Mucosa of descending colon (tissue), 3 donors: ENCODE measurements around the gene PEDS1. TPM values are rescaled to one million over a fixed set of nuclear protein-coding genes. Genes with fewer than 3 reads are reported as not detected.
"Not testable (repeated sequence)": the region's sequence is repeated elsewhere in the genome, so short reads cannot be mapped to it uniquely, and the experiment has no call there.

ENCODE experiments used
- ATAC-seq: fragments of 200-7000 bp; cut with Tn5 transposase; one replicate; pipeline ENCODE4 v1.9.1; 2020; ENCODE audit warnings: mild to moderate bottlenecking, moderate library complexity
- DNase-seq, 3 donors: peaks; one replicate each; pipeline ENCODE4 v3.0.0-alpha.2; 2020
- H3K36me3 ChIP-seq: fragments of 200-600 bp; one replicate; pipeline ENCODE4 v1.8.0; 2021; ENCODE audit warnings: low read depth, mild to moderate bottlenecking
- H3K4me1 ChIP-seq: fragments of 200-600 bp; one replicate; pipeline ENCODE4 v1.8.0; 2021; ENCODE audit warnings: low read depth, mild to moderate bottlenecking
- H3K4me3 ChIP-seq: fragments of 200-600 bp; one replicate; pipeline ENCODE4 v1.8.0; 2021; ENCODE audit warnings: mild to moderate bottlenecking
- H3K9me3 ChIP-seq: fragments of 200-600 bp; one replicate; pipeline ENCODE4 v1.8.0; 2021; ENCODE audit warnings: mild to moderate bottlenecking
- CTCF ChIP-seq: fragments of 200-600 bp; IDR thresholded peaks from one replicate; pipeline ENCODE4 v1.8.0; 2022; ENCODE audit warnings: antibody characterized with exemption, mild to moderate bottlenecking
- intact Hi-C, 2 donors: fragments of 100-400 bp; cut with DNase I in 1 of 2; cut with micrococcal nuclease in 1 of 2; formaldehyde crosslinking; loops; one replicate each; pipeline versions ENCODE4 v1.11.0 to v1.11.1; 2022; cut with DNase I, micrococcal nuclease
- total RNA-seq, 3 donors: library from RNA; stranded (reverse); fragmentation: NEBNext Ultra II Directional in 2 of 3; extraction: Animal tissue kit (Norgen Biotek cat#: 25700) in 2 of 3; gene quantifications; one replicate each; pipeline versions ENCODE4 v1.2.1 to v1.2.4, GENCODE V29; 2021 to 2023
- donor health status: DM: no; HTN: no; CAD: no; lungs with moderate emphysema.
- donor health status: DM: no; HTN: no; CAD: no.
- donor health status: DM: no; HTN: yes; CAD: no.

The PEDS1 gene
- total RNA-seq, 3 donors from 2014 or later: 21.2 to 34.3 (median 23.3) TPM

GRCh38 chr20:50186151-50186885 is 32.8 kb upstream of the PEDS1 start:
- Histone ChIP-seq H3K36me3 (no peaks in the 10 kb centered on the region), H3K4me3 (no peak overlapping the region), H3K4me1 (no peaks in the 10 kb centered on the region), H3K9me3 (no peaks in the 10 kb centered on the region)
- TF ChIP-seq CTCF: peak; percentile 93
- ATAC-seq (peak; percentile 53), DNase-seq (peak; percentile 86 to 100 (median 94))
- intact Hi-C loops: loop anchor here (2.0 to 5.0 kb wide), 3 partner anchors 278 to 391 kb away; no protein-coding TSS in a partner anchor

DNA sequence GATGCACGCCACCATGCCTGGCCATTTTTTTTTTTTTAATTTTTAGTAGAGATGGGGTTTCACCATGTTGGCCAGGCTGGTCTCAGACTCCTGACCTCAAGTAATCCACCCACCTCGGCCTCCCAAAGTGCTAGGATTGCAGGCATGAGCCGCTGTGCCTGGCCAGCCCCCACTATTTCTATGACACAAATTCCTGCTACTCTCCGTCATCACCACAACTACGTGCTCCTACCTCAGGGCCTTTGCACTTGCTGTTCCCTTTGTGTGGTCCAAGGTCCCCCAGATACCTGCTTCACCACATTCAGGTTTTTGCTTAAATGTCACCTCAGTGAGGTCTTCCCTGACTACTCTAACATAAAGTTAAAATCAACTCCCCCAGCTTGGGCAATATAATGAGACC is 31.9 kb upstream of the PEDS1 start:
- intact Hi-C loops: loop anchor here (5.0 kb wide), 2 partner anchors 282 to 392 kb away; no protein-coding TSS in a partner anchor
- H3K36me3 ChIP-seq: no peaks in the 10 kb centered on the region
- H3K4me1 ChIP-seq: no peaks in the 10 kb centered on the region
- no peaks in the 10 kb centered on the region for H3K9me3 ChIP-seq
- TF ChIP-seq CTCF: no peak
- DNase-seq (peak in 1 of 3 donors; percentile 18), ATAC-seq (no peak)
- H3K4me3 ChIP-seq: no peak overlapping the region

DNA sequence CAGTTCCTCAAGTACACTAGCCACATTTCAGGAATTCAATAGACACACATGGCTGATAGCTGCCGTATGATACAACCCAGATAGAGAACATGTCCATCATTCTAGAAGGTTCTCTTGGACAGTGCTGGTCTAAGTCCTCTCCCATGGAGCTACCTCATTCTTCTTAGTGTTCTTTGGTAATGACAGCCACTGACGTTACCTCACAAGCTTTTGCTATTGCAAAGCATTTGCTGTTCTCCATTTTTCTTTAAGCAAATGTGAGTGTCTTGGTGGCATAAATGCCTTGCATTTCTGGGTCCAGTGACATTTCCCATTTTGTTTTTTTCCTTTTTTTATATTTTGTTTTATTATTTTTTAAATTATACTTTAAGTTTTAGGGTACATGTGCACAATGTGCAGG is 28.8 kb upstream of the PEDS1 start:
- H3K9me3 ChIP-seq: no peaks in the 10 kb centered on the region
- DNase-seq (no peak), ATAC-seq (no peak)
- no peak for TF ChIP-seq CTCF
- no peaks in the 10 kb centered on the region for H3K4me1 ChIP-seq
- intact Hi-C loops: loop anchor here in 1 of 2 donors (5.0 kb wide), 1 partner anchor 395 kb away; no protein-coding TSS in a partner anchor
- no peaks in the 10 kb centered on the region for H3K36me3 ChIP-seq
- H3K4me3 ChIP-seq: no peak overlapping the region

DNA sequence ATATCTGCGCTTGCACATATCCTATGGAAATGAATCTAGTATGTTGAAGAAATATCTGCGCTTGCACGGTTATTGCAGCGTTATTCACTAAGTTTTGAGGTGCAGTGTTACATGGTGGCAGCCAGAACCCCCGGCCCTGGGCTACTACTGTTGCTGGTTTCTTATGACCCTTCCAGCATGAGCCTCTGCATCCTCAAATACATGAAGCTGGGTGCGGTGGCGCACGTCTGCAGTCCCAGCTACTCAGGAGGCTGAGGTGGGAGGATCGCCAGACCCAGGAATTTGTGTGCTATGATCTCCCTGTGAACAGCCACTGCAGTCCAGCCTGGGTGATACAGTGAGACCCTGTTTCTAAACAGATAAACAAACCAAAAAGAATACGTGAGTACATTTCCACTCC is 27.8 kb upstream of the PEDS1 start:
- Histone ChIP-seq H3K36me3 (no peaks in the 10 kb centered on the region), H3K9me3 (no peaks in the 10 kb centered on the region), H3K4me1 (no peaks in the 10 kb centered on the region), H3K4me3 (no peak overlapping the region)
- intact Hi-C loops: loop anchor here in 1 of 2 donors (5.0 kb wide), 1 partner anchor 396 kb away; no protein-coding TSS in a partner anchor
- ATAC-seq (no peak), DNase-seq (peak in 1 of 3 donors; percentile 18)
- no peak for TF ChIP-seq CTCF

GRCh38 chr20:50178672-50179071 is 25.1 kb upstream of the PEDS1 start:
- DNase-seq, H3K36me3 ChIP-seq, H3K9me3 ChIP-seq, H3K4me3 ChIP-seq, H3K4me1 ChIP-seq: not testable (repeated sequence)
- ATAC-seq: peak; percentile 60
- intact Hi-C loops: loop anchor here in 1 of 2 donors (5.0 kb wide), 1 partner anchor 201 kb away; no protein-coding TSS in a partner anchor
